CD4-positive, alpha-beta memory T cell (primary cell): Measurements from ENCODE around the gene TENT4A. TPM values are rescaled to one million over a fixed set of nuclear protein-coding genes. Genes with fewer than 3 reads are reported as not detected.

Experiments used
- CTCF ChIA-PET: fragments of 350-600 bp; sonication (Branson Sonifier 250); formaldehyde crosslinking; loops from one replicate; lab custom pipeline; 2021; ENCODE audit warnings: inconsistent platforms; ENCODE audit not compliant: partially characterized antibody; lab: Charles Lee
- POLR2A ChIA-PET: fragments of 350-600 bp; sonication (Branson Sonifier 250); formaldehyde crosslinking; loops from one replicate; lab custom pipeline; 2021; ENCODE audit not compliant: partially characterized antibody; lab: Charles Lee
- DNase-seq, 5 donors: peaks; one replicate each; pipeline versions ENCODE4 v3.0.0 to v3.0.0-alpha.2; 2020 to 2022; ENCODE audit warnings: mixed read lengths in 1 of 5
- H3K27ac ChIP-seq: one replicate; pipeline ENCODE4 v1.7.0; 2013; ENCODE audit warnings: low read depth, low read length
- H3K27me3 ChIP-seq: 2 replicates; pipeline ENCODE4 v1.7.0; 2013; ENCODE audit warnings: mild to moderate bottlenecking, low read length, moderate library complexity; ENCODE audit not compliant: insufficient read depth
- H3K36me3 ChIP-seq: 2 replicates; pipeline ENCODE4 v1.7.0; 2013; ENCODE audit warnings: mild to moderate bottlenecking, low read length, moderate library complexity; ENCODE audit not compliant: insufficient read depth
- H3K4me1 ChIP-seq: 2 replicates; pipeline ENCODE4 v1.7.0; 2013; ENCODE audit warnings: mild to moderate bottlenecking, low read length, moderate library complexity; ENCODE audit not compliant: insufficient read depth
- H3K4me3 ChIP-seq, 2 donors: one replicate each; pipeline ENCODE4 v1.7.0; 2013; ENCODE audit warnings: low read length in 2 of 2, mild to moderate bottlenecking in 1 of 2
- H3K9me3 ChIP-seq, 2 donors: one replicate each; pipeline ENCODE4 v1.7.0; 2013; ENCODE audit warnings: low read length in 2 of 2, control low read depth in 1 of 2; ENCODE audit not compliant: control insufficient read depth in 1 of 2
- H3K27ac Mint-ChIP-seq, 7 donors: one replicate each; pipeline ENCODE4 v1.8.0; 2020 to 2021; ENCODE audit warnings: mixed read lengths in 7 of 7, mild to moderate bottlenecking in 6 of 7, inconsistent platforms in 3 of 7, moderate library complexity in 3 of 7
- H3K27me3 Mint-ChIP-seq, 2 donors: one replicate each; pipeline ENCODE4 v1.8.0; 2020 to 2021; ENCODE audit warnings: mixed read lengths in 2 of 2
- H3K36me3 Mint-ChIP-seq, 2 donors: one replicate each; pipeline ENCODE4 v1.8.0; 2020 to 2021; ENCODE audit warnings: mixed read lengths in 2 of 2, inconsistent platforms in 1 of 2, mild to moderate bottlenecking in 1 of 2
- H3K4me1 Mint-ChIP-seq, 4 donors: one replicate each; pipeline ENCODE4 v1.8.0; 2020 to 2021; ENCODE audit warnings: mixed read lengths in 4 of 4, mild to moderate bottlenecking in 1 of 4
- H3K4me3 Mint-ChIP-seq, 8 donors: one replicate each; pipeline ENCODE4 v1.8.0; 2020 to 2021; ENCODE audit warnings: mixed read lengths in 8 of 8, mild to moderate bottlenecking in 7 of 8, moderate library complexity in 6 of 8, inconsistent platforms in 3 of 8
- H3K9me3 Mint-ChIP-seq, 8 donors: one replicate each; pipeline ENCODE4 v1.8.0; 2020 to 2021; ENCODE audit warnings: mixed read lengths in 8 of 8, mild to moderate bottlenecking in 5 of 8, inconsistent platforms in 3 of 8, moderate library complexity in 1 of 8
- intact Hi-C: fragments of 100-400 bp; cut with micrococcal nuclease; formaldehyde crosslinking; loops from one replicate; pipeline ENCODE4 v1.15.1; 2023
- polyA plus RNA-seq, 2 donors: library from polyadenylated mRNA; unstranded; fragments of 300-500 nt; fragmentation: Illumina TruSeq; gene quantifications; one replicate each; pipeline ENCODE4 v1.2.3, GENCODE V29; 2021
- total RNA-seq, 2 experiments: library from RNA; stranded (reverse); gene quantifications; one replicate each; pipeline ENCODE4 v1.2.3, GENCODE V29; 2021

The TENT4A gene
- total and polyA plus RNA-seq, 4 experiments from 2014 or later = 0.55 to 49.1 (median 23.4) TPM

DNA sequence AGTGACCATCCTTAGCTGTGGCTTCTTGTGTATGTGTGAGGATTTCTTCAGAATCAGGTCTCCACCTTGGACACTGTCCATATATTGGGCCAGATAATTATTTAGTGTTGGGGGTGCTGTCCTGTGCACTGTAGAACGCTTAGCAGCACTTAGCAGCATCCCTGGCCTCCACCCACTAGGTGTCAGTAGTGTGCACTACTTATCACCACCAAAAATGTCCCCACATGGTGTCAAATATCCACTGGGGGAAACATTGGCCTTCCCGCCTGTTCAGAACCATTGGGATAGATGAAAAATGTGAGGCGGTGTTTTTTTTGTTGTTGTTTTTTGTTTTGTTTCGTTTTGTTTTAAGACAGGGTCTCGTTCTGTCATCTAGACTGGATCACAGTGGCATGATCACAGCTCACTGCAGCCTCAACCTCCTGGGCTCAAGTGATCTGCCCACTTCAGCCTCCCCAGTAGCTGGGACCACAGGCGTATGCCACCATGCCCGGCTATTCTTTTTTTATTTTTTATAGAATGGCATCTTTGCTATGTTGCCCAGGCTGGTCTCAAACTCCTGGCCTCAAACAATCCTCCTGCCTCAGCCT lies 67.7 kb downstream of the TENT4A start:
- intact Hi-C loops = loop anchor here (5.0 kb wide), 2 partner anchors 1036 to 1076 kb away; no protein-coding TSS in a partner anchor
- H3K27ac Mint-ChIP-seq = no peak overlapping the region
- DNase-seq = peak in 2 of 5 donors; percentile 13 to 15

DNA sequence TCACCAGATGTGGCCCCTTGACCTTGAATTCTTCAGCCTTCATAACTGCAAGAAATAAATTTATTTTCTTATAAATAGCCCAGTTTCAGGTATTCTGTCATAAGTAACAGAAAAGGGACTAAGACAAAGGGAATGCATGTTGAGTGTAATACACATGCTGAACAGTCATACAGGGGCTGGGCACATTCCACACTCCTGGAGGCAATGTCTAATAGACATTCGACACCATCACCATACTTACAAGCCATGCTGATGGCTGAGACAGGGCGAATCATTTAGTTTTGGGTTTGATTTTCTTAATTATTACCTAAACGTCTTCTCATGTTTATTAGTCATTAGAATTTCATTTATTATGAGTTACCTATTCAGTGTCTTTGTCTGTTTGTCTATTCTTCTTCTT lies 68.5 kb downstream of the TENT4A start:
- Histone ChIP-seq H3K36me3 (no peaks in the 10 kb centered on the region), H3K4me3 (no peak overlapping the region), H3K9me3 (no peaks in the 10 kb centered on the region), H3K27ac (no peak overlapping the region), H3K27me3 (no peaks in the 10 kb centered on the region), H3K4me1 (no peaks in the 10 kb centered on the region)
- ChIA-PET CTCF (interaction anchor here (0.6 to 0.9 kb wide), 2 partner anchors 10 to 685 kb away, joined by 3 read pairs; no protein-coding TSS in a partner anchor), POLR2A (no interaction called here)
- H3K27me3 Mint-ChIP-seq = peaks cover 7 to 22% of the 10 kb centered on the region in 2 donors
- H3K27ac Mint-ChIP-seq = no peak overlapping the region
- DNase-seq = no peak
- peaks cover 0 to 3% (median 0%) of the 10 kb centered on the region in 4 donors for H3K4me1 Mint-ChIP-seq
- intact Hi-C loops = loop anchor here (5.0 kb wide), 2 partner anchors 1036 to 1076 kb away; no protein-coding TSS in a partner anchor
- H3K36me3 Mint-ChIP-seq = no peaks in the 10 kb centered on the region
- H3K4me3 Mint-ChIP-seq = no peak overlapping the region
- peaks cover 0 to 2% (median 0%) of the 10 kb centered on the region in 8 donors for H3K9me3 Mint-ChIP-seq

More for the DNA sequence above, 67.7 kb downstream of the TENT4A start:
- Mint-ChIP-seq H3K4me3 (no peak overlapping the region), H3K36me3 (no peaks in the 10 kb centered on the region), H3K27me3 (peaks cover 7 to 24% of the 10 kb centered on the region in 2 donors), H3K9me3 (peaks cover 0 to 2% (median 0%) of the 10 kb centered on the region in 8 donors), H3K4me1 (peaks cover 0 to 3% (median 1%) of the 10 kb centered on the region in 4 donors)
- H3K4me1 ChIP-seq = no peaks in the 10 kb centered on the region
- POLR2A ChIA-PET = no interaction called here
- no peak overlapping the region for H3K27ac ChIP-seq
- CTCF ChIA-PET = interaction anchor here (0.7 kb wide), 1 partner anchor 10 kb away, joined by 3 read pairs; no protein-coding TSS in a partner anchor
- H3K4me3 ChIP-seq = no peak overlapping the region
- H3K36me3 ChIP-seq = no peaks in the 10 kb centered on the region
- H3K9me3 ChIP-seq = no peaks in the 10 kb centered on the region
- H3K27me3 ChIP-seq = no peaks in the 10 kb centered on the region

DNA sequence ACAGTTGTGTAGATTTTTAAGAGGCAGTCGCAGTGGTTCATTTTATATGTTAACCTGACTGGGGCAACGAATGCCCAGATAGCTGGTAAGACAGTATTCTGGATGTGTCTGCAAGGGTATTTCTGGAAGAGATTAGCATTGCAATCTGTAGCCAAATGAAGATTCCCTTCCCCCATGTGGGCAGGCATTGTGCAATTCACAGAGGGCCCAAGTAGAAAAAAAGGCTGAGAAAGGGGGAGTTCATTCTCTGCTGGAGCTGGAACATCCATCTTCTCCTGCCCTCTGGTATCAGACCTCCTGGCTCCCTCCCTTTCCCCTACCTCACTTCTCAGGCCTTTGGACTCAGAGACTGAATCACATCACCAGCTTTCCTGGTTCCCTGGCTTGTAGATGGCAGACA lies 70.6 kb downstream of the TENT4A start:
- Histone ChIP-seq H3K4me3 (no peak overlapping the region), H3K36me3 (no peaks in the 10 kb centered on the region), H3K27ac (no peak overlapping the region), H3K4me1 (no peaks in the 10 kb centered on the region), H3K27me3 (no peaks in the 10 kb centered on the region), H3K9me3 (no peaks in the 10 kb centered on the region)
- Mint-ChIP-seq H3K4me1 (peaks cover 0 to 3% (median 0%) of the 10 kb centered on the region in 4 donors), H3K27ac (no peak overlapping the region), H3K27me3 (peaks cover 7 to 22% of the 10 kb centered on the region in 2 donors), H3K9me3 (peaks cover 0 to 2% (median 0%) of the 10 kb centered on the region in 8 donors), H3K36me3 (no peaks in the 10 kb centered on the region), H3K4me3 (no peak overlapping the region)
- intact Hi-C loops = loop anchor here (5.0 kb wide), 2 partner anchors 1034 to 1074 kb away; no protein-coding TSS in a partner anchor
- POLR2A ChIA-PET = interaction anchor here (0.6 kb wide), 1 partner anchor 180 kb away, joined by 4 read pairs; no protein-coding TSS in a partner anchor
- no peak for DNase-seq
- CTCF ChIA-PET = interaction anchor here (0.5 kb wide), 1 partner anchor 1092 kb away, joined by 3 read pairs; no protein-coding TSS in a partner anchor

DNA sequence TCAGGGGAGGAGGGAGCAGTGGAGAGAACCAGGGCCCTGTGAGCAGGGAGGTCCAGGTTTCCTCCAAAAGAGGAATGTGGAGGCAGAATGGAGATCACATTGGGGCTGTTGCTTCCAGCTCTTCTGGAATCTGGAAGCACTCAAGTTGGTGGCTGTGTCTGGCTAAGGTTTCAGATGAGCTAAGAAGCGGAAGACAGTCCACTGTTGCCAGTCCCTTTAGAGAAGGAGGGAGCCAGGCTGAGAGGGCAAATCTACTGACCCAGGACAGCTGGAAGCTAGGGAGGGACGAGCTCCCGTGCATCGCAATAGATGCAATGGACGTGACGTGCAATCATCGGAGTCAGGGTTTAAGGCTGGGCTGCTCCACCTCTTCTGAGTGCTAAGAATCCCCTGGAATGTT lies 71.2 kb downstream of the TENT4A start:
- peaks cover 0 to 3% (median 0%) of the 10 kb centered on the region in 4 donors for H3K4me1 Mint-ChIP-seq
- H3K36me3 Mint-ChIP-seq = no peaks in the 10 kb centered on the region
- Histone ChIP-seq H3K27me3 (no peaks in the 10 kb centered on the region), H3K4me3 (no peak overlapping the region), H3K27ac (no peak overlapping the region), H3K36me3 (no peaks in the 10 kb centered on the region), H3K9me3 (no peaks in the 10 kb centered on the region), H3K4me1 (no peaks in the 10 kb centered on the region)
- no peak for DNase-seq
- ChIA-PET POLR2A (no interaction called here), CTCF (interaction anchor here (0.5 kb wide), 1 partner anchor 1092 kb away, joined by 3 read pairs; no protein-coding TSS in a partner anchor)
- peaks cover 7 to 22% of the 10 kb centered on the region in 2 donors for H3K27me3 Mint-ChIP-seq
- no peak overlapping the region for H3K4me3 Mint-ChIP-seq
- H3K27ac Mint-ChIP-seq = no peak overlapping the region
- peaks cover 0 to 2% (median 0%) of the 10 kb centered on the region in 8 donors for H3K9me3 Mint-ChIP-seq
- intact Hi-C loops = loop anchor here (5.0 kb wide), 2 partner anchors 1033 to 1073 kb away; no protein-coding TSS in a partner anchor

DNA sequence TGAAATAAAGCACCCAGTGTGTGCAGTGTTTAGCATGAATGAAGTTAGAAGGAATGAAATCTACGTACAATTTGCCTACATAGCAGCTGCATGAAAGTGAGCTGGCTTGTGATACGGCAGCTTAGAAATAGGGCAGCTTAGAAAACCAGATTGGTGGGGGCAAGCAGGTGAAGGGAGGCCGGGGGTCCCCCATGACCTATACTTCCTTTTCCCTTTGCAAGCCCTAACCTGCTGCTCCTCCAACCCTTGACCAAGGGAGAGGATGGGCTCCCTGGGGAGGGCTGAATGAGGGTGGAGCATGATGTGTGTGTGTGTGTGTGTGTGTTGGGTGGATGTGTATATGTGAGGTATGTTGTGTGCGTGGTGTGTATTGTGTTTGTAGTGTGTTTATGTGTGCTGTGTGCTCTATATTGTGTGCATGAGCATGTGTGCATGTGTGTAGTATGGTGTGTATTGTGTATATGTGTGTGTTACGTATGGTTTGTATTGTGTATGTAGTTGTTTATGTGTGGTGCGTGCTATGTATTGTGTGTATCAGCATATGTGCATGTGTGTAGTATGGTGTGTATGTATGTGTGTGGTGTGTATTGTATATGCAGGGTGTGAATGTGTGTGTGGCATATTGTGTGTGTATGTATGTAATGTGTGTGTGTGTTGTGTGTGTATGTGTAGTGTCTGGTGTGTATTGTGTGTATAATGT lies 72.1 kb downstream of the TENT4A start:
- Histone ChIP-seq H3K27me3 (no peaks in the 10 kb centered on the region), H3K9me3 (no peaks in the 10 kb centered on the region), H3K36me3 (no peaks in the 10 kb centered on the region), H3K27ac (no peak overlapping the region), H3K4me3 (no peak overlapping the region), H3K4me1 (no peaks in the 10 kb centered on the region)
- Mint-ChIP-seq H3K27me3 (peaks cover 8 to 25% of the 10 kb centered on the region in 2 donors), H3K4me1 (peaks cover 0 to 3% (median 0%) of the 10 kb centered on the region in 4 donors), H3K36me3 (no peaks in the 10 kb centered on the region), H3K4me3 (no peak overlapping the region), H3K27ac (peak overlapping the region in 1 of 7 donors; percentile 0), H3K9me3 (peaks cover 0 to 2% (median 0%) of the 10 kb centered on the region in 8 donors)
- CTCF ChIA-PET = no interaction called here
- intact Hi-C loops = no loop called here
- DNase-seq = no peak
- POLR2A ChIA-PET = no interaction called here

DNA sequence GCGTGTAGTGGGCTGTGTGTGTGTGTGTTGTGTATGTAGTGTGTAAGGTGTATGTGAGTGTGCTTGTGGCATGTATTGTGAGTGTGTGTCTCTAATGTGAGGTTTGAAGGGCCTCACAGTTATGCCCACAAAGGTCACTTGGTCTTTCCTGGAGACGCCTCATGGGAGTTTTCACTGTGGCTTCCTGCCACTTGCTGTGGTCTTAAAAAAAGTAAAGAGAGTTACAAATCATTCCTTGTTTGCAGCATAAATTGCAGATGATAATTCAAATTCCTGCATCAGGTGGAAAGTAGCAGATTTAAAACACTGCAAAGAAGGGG lies 72.6 kb downstream of the TENT4A start:
- H3K9me3 Mint-ChIP-seq = peaks cover 0 to 2% (median 0%) of the 10 kb centered on the region in 8 donors
- peaks cover 9 to 25% of the 10 kb centered on the region in 2 donors for H3K27me3 Mint-ChIP-seq
- ChIA-PET CTCF (no interaction called here), POLR2A (no interaction called here)
- no peaks in the 10 kb centered on the region for H3K36me3 Mint-ChIP-seq
- no peak overlapping the region for H3K4me3 Mint-ChIP-seq
- Histone ChIP-seq H3K27me3 (no peaks in the 10 kb centered on the region), H3K4me1 (no peaks in the 10 kb centered on the region), H3K36me3 (no peaks in the 10 kb centered on the region), H3K9me3 (no peaks in the 10 kb centered on the region), H3K4me3 (no peak overlapping the region), H3K27ac (no peak overlapping the region)
- H3K27ac Mint-ChIP-seq = peak overlapping the region in 1 of 7 donors; percentile 0
- intact Hi-C loops = no loop called here
- peaks cover 0 to 3% (median 0%) of the 10 kb centered on the region in 4 donors for H3K4me1 Mint-ChIP-seq
- no peak for DNase-seq
